Skeletal muscle tissue (tissue), 4 donors: ENCODE measurements around the gene SLC24A2. TPM values are rescaled to one million over a fixed set of nuclear protein-coding genes. Genes with fewer than 3 reads are reported as not detected.

Experiments used
- H3K27ac ChIP-seq: one replicate; pipeline ENCODE4 v1.7.0; 2013; ENCODE audit warnings: mild to moderate bottlenecking, low read depth, low read length, inconsistent platforms
- H3K27me3 ChIP-seq, 3 donors: one replicate each; pipeline ENCODE4 v1.7.0; 2013; ENCODE audit warnings: low read length in 3 of 3; ENCODE audit not compliant: control insufficient read depth in 3 of 3, insufficient read depth in 3 of 3
- H3K36me3 ChIP-seq, 3 donors: one replicate each; pipeline ENCODE4 v1.7.0; 2013; ENCODE audit warnings: low read length in 3 of 3; ENCODE audit not compliant: control insufficient read depth in 3 of 3, insufficient read depth in 3 of 3
- H3K4me1 ChIP-seq, 3 donors: one replicate each; pipeline ENCODE4 v1.7.0; 2013; ENCODE audit warnings: low read length in 3 of 3, mild to moderate bottlenecking in 3 of 3; ENCODE audit not compliant: control insufficient read depth in 3 of 3, insufficient read depth in 3 of 3
- H3K4me3 ChIP-seq, 3 donors: one replicate each; pipeline ENCODE4 v1.7.0; 2013; ENCODE audit warnings: low read length in 3 of 3
- H3K9ac ChIP-seq, 3 donors: one replicate each; pipeline ENCODE4 v1.7.0; 2013; ENCODE audit warnings: low read length in 3 of 3, mild to moderate bottlenecking in 3 of 3, moderate library complexity in 2 of 3, low read depth in 1 of 3
- H3K9me3 ChIP-seq, 3 donors: one replicate each; pipeline ENCODE4 v1.7.0; 2013; ENCODE audit warnings: low read length in 3 of 3; ENCODE audit not compliant: control insufficient read depth in 3 of 3
- total RNA-seq: library from RNA; depleted of rRNA; stranded (reverse); fragments of >200 nt; gene quantifications from one replicate; pipeline ENCODE4 v1.2.3, GENCODE V29; 2014
- donor health status: Osteomylitis.

The SLC24A2 gene
- total RNA-seq, 1 donor from 2014 or later, result 0.52 TPM

DNA sequence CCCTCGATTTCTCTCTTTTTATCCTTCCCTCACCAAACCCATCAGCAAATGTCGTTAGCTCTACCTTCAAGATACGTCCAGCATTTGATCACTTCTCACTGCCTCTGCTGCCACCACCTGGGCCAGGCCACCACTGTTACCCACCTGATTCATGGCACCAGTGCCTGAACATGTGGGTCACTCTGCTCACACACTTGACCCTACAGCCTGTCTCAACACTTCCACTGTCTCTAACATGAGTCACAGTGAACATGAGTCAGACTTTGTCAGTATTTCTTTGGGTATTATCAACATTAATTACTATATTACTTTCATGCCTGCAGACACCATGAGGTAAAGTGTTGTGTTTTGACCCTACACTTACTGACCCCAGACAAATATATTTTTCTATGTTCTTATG, 19.6 kb downstream of the SLC24A2 start:
- H3K27me3 ChIP-seq, result no peaks in the 10 kb centered on the region
- H3K36me3 ChIP-seq, result no peaks in the 10 kb centered on the region
- H3K9ac ChIP-seq, result no peak overlapping the region
- H3K9me3 ChIP-seq, result no peaks in the 10 kb centered on the region
- H3K4me3 ChIP-seq, result no peak overlapping the region
- no peaks in the 10 kb centered on the region for H3K4me1 ChIP-seq
- no peak overlapping the region for H3K27ac ChIP-seq

DNA sequence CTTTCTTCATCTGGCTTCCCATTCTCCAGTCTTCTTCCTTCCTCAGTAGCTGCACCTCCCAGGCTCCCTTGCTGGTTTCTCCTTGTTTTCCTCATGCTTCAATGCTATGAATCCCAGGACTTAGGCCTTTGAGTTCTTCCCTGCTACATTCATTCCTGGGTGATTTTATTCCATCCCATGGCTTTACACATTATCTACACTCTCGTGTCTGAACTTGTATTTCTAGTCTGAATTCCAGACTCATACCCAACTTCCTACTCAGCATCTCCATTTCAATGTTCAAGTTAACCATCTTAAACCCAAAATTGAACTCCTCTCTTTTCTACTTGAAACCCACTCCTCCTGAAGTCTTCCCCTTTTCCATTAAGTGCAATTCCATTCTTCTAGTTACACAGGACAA, 20.0 kb downstream of the SLC24A2 start:
- no peaks in the 10 kb centered on the region for H3K27me3 ChIP-seq
- no peak overlapping the region for H3K4me3 ChIP-seq
- H3K27ac ChIP-seq, result no peak overlapping the region
- no peaks in the 10 kb centered on the region for H3K4me1 ChIP-seq
- H3K36me3 ChIP-seq, result no peaks in the 10 kb centered on the region
- H3K9ac ChIP-seq, result no peak overlapping the region
- no peaks in the 10 kb centered on the region for H3K9me3 ChIP-seq

DNA sequence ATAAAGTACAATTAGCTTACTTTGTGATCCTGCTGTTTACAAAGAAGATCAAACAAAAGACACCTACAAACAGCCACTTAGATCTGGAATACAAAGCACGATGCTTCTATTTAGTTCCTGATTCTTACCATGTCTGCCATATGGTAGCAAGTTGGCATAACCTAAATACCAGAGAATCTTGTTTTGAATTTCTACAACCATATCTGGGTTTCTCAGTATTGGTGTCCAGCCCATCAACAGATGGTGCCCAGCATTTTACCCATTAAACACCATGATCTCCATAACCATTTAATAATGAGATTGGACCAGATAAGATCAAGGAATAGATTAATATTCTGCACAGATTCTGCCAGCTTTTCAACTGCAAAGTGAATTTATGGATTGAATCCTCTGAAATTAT, 29.8 kb downstream of the SLC24A2 start:
- Histone ChIP-seq H3K9ac (no peak overlapping the region), H3K4me3 (no peak overlapping the region), H3K27ac (no peak overlapping the region), H3K4me1 (no peaks in the 10 kb centered on the region), H3K36me3 (no peaks in the 10 kb centered on the region), H3K27me3 (no peaks in the 10 kb centered on the region), H3K9me3 (no peaks in the 10 kb centered on the region)

DNA sequence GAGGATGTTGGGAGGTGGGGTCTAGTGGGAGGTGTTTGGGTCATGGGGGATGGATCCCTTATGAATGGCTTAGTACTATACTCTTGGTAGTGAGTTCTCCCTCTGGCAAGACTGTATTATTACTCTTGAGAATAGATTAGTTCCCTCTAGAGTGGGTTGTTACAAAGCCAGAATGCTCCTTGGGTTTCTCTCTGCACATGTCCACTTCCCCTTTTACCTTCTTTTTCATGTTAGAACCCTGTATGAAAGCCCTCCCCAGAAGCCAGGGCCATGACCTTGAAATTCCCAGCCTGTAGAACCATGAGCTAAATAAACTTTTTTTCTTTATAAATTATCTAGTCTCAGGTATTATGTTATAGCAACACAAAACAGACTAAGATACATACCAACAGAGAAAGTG, 31.1 kb downstream of the SLC24A2 start:
- no peak overlapping the region for H3K9ac ChIP-seq
- no peaks in the 10 kb centered on the region for H3K36me3 ChIP-seq

DNA sequence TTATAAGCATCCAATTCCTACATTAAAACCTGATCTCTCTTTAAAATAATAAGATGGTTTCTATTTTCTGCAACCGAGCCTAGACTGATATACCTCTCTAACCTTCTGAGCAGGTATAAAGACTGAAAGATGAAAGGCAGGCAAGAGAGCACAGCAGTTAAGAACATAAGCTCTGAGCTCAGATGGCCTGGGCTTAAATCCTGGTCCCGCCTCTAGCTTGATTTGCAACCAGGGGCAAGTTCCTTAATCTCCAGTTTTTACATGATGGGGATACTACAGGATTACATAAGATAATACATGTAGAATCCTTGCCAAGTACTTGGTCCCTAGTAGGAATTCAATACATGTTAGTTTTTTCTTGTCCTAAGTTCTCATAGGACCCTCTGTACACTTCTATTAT, 33.9 kb downstream of the SLC24A2 start:
- no peaks in the 10 kb centered on the region for H3K9me3 ChIP-seq
- H3K27me3 ChIP-seq, result no peaks in the 10 kb centered on the region
- H3K36me3 ChIP-seq, result no peaks in the 10 kb centered on the region
- no peak overlapping the region for H3K9ac ChIP-seq
- H3K4me3 ChIP-seq, result no peak overlapping the region
- H3K4me1 ChIP-seq, result no peaks in the 10 kb centered on the region
- H3K27ac ChIP-seq, result no peak overlapping the region

More for the DNA sequence above, 31.1 kb downstream of the SLC24A2 start:
- no peaks in the 10 kb centered on the region for H3K9me3 ChIP-seq
- H3K27ac ChIP-seq, result no peak overlapping the region
- H3K4me3 ChIP-seq, result no peak overlapping the region
- no peaks in the 10 kb centered on the region for H3K27me3 ChIP-seq
- no peaks in the 10 kb centered on the region for H3K4me1 ChIP-seq

DNA sequence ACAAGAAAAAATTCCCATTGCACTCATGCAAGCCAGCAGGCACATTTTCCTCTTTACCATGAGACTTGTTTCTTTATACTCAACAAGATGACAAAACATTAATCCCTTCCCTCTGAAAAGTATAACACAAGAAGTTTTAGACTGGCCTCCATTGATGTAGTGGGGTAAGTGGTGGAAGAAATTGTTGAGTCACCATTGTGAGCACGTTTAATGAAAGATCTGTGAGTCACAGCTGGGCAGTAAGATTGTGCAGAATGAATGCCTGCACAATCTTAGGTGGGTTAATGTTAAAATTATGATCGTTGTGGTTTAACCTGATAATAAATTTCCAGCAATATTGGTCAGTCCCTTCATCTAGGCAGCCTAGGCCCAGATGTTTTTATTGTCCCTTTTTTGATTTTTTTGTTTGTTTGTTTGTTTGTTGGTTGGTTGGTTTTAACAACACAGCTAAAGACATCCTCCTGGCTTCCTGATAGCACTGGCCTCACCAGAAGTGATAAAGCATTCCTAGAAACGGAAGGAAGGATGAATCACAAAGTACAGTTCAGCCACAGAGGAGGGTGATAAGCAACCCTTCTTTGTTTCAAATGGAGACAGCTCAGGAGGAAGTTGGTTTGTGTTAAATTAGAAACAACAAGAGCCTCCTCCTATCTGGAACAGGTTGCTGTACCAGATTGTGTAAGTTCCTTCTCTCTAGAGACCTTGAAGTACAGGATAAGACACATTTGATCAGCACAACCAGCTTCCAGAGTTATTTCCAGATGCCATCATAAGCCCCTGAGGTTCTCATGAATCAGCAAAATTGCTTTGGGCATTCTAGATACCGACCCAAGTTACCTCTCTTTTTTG, 40.3 kb downstream of the SLC24A2 start:
- Histone ChIP-seq H3K36me3 (no peaks in the 10 kb centered on the region), H3K27ac (no peak overlapping the region), H3K9ac (no peak overlapping the region), H3K9me3 (no peaks in the 10 kb centered on the region), H3K4me3 (no peak overlapping the region), H3K27me3 (no peaks in the 10 kb centered on the region), H3K4me1 (no peaks in the 10 kb centered on the region)

DNA sequence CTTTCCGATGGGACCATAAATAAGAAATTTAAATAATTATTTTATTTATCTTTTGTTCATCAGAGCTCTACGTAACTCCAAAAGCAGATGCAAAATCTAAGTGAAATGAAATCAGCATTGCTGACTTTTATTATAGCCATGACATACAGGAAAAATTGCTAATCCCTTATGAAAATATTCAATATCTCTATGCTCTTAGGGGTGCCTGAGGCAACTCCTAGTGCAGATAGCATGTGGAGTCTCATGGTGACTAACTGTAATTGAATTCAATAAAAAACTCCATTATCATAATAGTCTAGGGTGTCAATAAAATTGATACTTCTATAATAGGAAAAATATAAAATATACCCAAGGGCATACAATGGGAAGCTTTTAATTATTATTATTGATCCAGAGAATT, 42.6 kb downstream of the SLC24A2 start:
- Histone ChIP-seq H3K9ac (no peak overlapping the region), H3K4me3 (no peak overlapping the region), H3K27me3 (no peaks in the 10 kb centered on the region), H3K9me3 (no peaks in the 10 kb centered on the region), H3K4me1 (no peaks in the 10 kb centered on the region), H3K27ac (no peak overlapping the region), H3K36me3 (no peaks in the 10 kb centered on the region)

DNA sequence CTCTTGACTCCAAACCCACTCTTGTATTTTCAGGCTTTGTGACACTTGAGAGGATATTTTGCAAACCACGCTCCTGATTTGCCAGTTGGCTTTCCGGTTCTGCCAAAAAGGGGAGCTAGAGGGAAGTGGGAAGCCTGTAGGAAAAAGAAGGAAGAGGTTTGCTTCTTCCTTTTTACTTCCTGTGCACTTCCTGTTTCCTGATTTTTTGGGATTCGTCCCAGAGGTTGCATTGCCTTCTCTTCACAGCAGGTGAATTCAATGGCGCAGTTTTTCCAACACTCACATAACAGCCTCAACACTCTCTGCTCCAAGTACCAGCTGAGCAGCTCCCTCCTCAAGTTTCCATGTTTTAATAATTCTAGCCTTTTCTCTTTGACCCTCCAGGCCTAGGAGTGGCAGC, 47.7 kb downstream of the SLC24A2 start:
- H3K9ac ChIP-seq, result no peak overlapping the region
- no peaks in the 10 kb centered on the region for H3K4me1 ChIP-seq
- H3K9me3 ChIP-seq, result no peaks in the 10 kb centered on the region
- no peak overlapping the region for H3K4me3 ChIP-seq
- H3K36me3 ChIP-seq, result no peaks in the 10 kb centered on the region
- no peaks in the 10 kb centered on the region for H3K27me3 ChIP-seq
- H3K27ac ChIP-seq, result no peak overlapping the region
